DMS 273 (cell line): ENCODE data around the gene PHF23.
"Not testable (repeated sequence)": the region's sequence is repeated elsewhere in the genome, so short reads cannot be mapped to it uniquely, and the experiment has no call there.

ENCODE experiments used
- DNase-seq: peaks from one replicate; lab custom pipeline; 2025; ENCODE audit not compliant: unreplicated experiment; lab: John Stamatoyannopoulos, UW

The PHF23 gene

GRCh38 chr17:7258731-7259554 lies 19.7 kb upstream of the PHF23 start:
- no peak for DNase-seq

GRCh38 chr17:7256766-7257456 lies 17.7 kb upstream of the PHF23 start:
- DNase-seq: no peak

GRCh38 chr17:7254511-7254910 lies 15.3 kb upstream of the PHF23 start:
- no peak for DNase-seq

- no peak for DNase-seq
These were observed 13.8 kb upstream of the PHF23 start for GRCh38 chr17:7253082-7253481.

GRCh38 chr17:7252176-7253043 lies 13.2 kb upstream of the PHF23 start, which contains the start of gene ELP5:
ELP5 (plus strand) TSS chr17:7252215; CDS start chr17:7252551, 336 bp downstream.
- DNase-seq: peak; percentile 93

GRCh38 chr17:7251661-7252175 lies 12.5 kb upstream of the PHF23 start, which contains the start of gene CTDNEP1:
CTDNEP1 (minus strand) TSS chr17:7251734; CDS start chr17:7251296, 438 bp downstream.
- DNase-seq: peak; percentile 98

GRCh38 chr17:7250695-7251627 lies 11.7 kb upstream of the PHF23 start:
- DNase-seq: no peak

- no peak for DNase-seq
These were observed 10.6 kb upstream of the PHF23 start for GRCh38 chr17:7249830-7250229.

GRCh38 chr17:7249214-7249613 lies 10.0 kb upstream of the PHF23 start:
- DNase-seq: no peak

- DNase-seq: no peak
These were observed 9.5 kb upstream of the PHF23 start for GRCh38 chr17:7248796-7249195.

GRCh38 chr17:7246779-7247178 lies 7.5 kb upstream of the PHF23 start:
- no peak for DNase-seq

GRCh38 chr17:7243838-7244237 lies 4.6 kb upstream of the PHF23 start:
- DNase-seq: not testable (repeated sequence)

- no peak for DNase-seq
These were observed 4.1 kb upstream of the PHF23 start for GRCh38 chr17:7243453-7243729.

GRCh38 chr17:7242717-7243452 lies 3.6 kb upstream of the PHF23 start:
- peak; percentile 96 for DNase-seq

- DNase-seq: peak; percentile 92
These were observed 2.8 kb upstream of the PHF23 start, which contains the start of gene GABARAP for GRCh38 chr17:7241783-7242716. GABARAP (minus strand) TSS chr17:7242449; CDS start chr17:7242330, 119 bp downstream.

- no peak for DNase-seq
These were observed 2.0 kb upstream of the PHF23 start for GRCh38 chr17:7241090-7241733.

- DNase-seq: no peak
These were observed 1.1 kb upstream of the PHF23 start for GRCh38 chr17:7240375-7240774.
